ENCODE measurements around the gene TRAK1. TPM values are rescaled to one million over a fixed set of nuclear protein-coding genes. Genes with fewer than 3 reads are reported as not detected.

The TRAK1 gene
- total RNA-seq, 1 donor from 2014 or later, result 41.7 TPM

DNA sequence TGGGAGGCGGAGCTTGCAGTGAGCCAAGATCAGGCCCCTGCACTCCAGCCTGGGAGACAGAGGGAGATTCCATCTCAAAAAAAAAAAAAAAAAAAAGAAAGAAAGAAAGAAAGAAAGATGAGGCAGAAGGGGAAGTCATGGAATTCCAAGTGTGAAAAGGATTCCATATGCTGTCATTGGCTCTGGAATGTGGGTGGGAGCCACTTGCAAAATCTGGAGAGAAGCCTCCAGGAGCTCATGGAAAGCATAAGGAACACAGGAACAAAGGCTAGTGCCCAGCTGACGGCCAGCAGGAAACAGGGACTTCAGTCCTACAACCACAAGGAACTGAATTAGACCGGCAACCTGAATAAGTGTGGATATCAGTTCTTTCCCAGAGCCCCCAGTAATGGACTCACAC lies 12.5 kb upstream of the TRAK1 start:
- Histone ChIP-seq H3K36me3 (ENCODE audit: control insufficient read depth, insufficient read depth, low read length) (no peaks in the 10 kb centered on the region), H3K4me3 (ENCODE audit: low read depth, low read length) (no peak overlapping the region), H3K27me3 (ENCODE audit: control insufficient read depth, insufficient read depth, low read length) (no peaks in the 10 kb centered on the region)
- no peak for DNase-seq (ENCODE audit: low read depth)
- TF ChIP-seq, protein P1, sequence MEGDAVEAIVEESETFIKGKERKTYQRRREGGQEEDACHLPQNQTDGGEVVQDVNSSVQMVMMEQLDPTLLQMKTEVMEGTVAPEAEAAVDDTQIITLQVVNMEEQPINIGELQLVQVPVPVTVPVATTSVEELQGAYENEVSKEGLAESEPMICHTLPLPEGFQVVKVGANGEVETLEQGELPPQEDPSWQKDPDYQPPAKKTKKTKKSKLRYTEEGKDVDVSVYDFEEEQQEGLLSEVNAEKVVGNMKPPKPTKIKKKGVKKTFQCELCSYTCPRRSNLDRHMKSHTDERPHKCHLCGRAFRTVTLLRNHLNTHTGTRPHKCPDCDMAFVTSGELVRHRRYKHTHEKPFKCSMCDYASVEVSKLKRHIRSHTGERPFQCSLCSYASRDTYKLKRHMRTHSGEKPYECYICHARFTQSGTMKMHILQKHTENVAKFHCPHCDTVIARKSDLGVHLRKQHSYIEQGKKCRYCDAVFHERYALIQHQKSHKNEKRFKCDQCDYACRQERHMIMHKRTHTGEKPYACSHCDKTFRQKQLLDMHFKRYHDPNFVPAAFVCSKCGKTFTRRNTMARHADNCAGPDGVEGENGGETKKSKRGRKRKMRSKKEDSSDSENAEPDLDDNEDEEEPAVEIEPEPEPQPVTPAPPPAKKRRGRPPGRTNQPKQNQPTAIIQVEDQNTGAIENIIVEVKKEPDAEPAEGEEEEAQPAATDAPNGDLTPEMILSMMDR (IDR thresholded peaks at IDR 0.05; ENCODE audit: insufficient read depth, low read length, poor library complexity, severe bottlenecking), result no peak

DNA sequence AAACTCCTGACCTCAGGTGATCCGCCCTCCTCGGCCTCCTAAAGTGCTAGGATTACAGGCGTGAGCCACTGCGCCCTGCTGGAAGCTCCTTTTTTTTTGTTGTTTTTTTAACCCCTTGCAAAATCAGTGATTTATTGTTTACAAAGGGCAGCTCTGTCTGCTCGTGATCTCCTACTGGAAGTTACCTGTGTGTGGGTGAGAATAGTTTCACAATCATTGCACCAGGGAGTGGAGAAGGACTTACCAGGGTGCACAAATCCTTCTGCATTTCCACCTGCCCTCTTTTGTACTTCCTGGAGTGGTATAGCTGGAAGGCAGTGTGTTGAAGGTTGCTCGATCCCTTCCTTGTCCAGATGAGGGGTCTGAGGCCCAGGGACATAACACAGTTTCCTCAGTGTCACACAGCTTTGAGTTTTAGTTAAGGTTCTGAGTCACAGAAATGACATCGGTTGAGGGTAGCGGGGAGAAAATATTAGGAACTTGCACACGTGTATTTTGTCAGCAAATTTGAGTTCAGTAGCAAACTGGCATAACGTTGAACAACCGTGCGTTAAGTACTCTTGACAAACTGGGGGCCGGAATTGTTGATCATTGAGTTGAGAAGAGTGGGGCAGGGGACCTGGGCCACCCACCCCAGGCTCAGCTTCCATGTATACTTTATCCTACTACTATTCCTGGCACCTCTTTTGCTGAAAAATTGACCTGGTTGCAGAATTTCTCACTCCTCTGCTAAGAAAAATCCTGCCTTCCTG lies 11.3 kb upstream of the TRAK1 start:
- Histone ChIP-seq H3K27me3 (ENCODE audit: control insufficient read depth, insufficient read depth, low read length) (no peaks in the 10 kb centered on the region), H3K36me3 (ENCODE audit: control insufficient read depth, insufficient read depth, low read length) (no peaks in the 10 kb centered on the region), H3K4me3 (ENCODE audit: low read depth, low read length) (no peak overlapping the region)
- no peak for DNase-seq (ENCODE audit: low read depth)
- TF ChIP-seq, protein P1 (IDR thresholded peaks at IDR 0.05; ENCODE audit: insufficient read depth, low read length, poor library complexity, severe bottlenecking), result no peak

DNA sequence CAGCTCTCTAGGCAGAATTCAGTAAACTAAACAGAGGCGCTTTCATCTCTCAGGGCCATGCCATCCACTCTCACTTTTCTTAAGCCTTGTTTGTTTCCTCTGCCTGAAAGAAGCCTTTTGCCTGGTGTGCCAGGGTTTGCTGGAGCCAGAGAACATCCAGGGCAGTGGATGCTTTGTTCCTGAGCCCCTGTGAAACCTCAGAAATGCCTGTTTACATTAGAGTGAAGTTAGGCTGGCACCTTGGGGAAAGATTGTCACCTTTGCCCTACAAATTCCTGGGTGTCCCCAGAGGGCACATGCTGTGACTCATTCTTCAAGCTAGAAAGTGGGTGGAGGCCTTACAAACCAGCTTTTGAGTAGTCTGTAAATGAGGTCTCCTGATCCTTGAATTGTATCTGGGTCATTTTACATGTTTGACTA lies 10.7 kb upstream of the TRAK1 start:
- TF ChIP-seq, protein P1 (IDR thresholded peaks at IDR 0.05; ENCODE audit: insufficient read depth, low read length, poor library complexity, severe bottlenecking), result no peak

DNA sequence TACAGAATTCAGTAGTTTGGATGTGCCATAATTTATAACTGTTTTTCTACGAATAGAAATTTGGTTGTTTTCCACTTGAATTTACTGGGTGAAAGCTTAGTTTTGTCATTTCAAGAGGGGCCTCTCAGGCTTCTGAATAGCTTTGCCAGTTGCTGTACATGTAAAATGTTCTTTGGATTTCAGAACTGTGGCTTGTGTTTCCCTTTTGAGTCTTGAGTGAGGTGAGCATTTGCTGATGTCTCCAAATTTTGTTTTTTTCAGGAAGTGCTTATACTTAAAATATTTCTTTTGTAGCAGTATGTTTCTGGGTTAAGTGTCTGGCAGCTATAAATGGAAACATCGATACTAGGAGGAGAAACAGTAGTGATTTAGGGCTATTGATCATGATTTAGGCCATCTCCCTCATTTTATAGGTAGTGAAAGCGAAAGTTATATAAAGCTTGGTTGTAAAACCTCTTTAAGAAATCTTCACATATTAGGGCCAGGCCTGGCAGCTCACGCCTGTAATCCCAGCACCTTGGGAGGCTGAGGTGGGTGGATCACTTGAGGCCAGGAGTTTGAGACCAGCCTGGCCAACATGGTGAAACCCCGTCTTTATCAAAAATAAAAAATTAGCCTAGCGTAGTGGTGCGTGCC lies 9.2 kb upstream of the TRAK1 start:
- no peak for DNase-seq (ENCODE audit: low read depth)
- Histone ChIP-seq H3K4me3 (ENCODE audit: low read depth, low read length) (no peak overlapping the region), H3K36me3 (ENCODE audit: control insufficient read depth, insufficient read depth, low read length) (no peaks in the 10 kb centered on the region), H3K27me3 (ENCODE audit: control insufficient read depth, insufficient read depth, low read length) (no peaks in the 10 kb centered on the region)
- TF ChIP-seq, protein P1 (IDR thresholded peaks at IDR 0.05; ENCODE audit: insufficient read depth, low read length, poor library complexity, severe bottlenecking), result no peak

More for the DNA sequence above, 10.7 kb upstream of the TRAK1 start:
- no peak overlapping the region for H3K4me3 ChIP-seq (ENCODE audit: low read depth, low read length)
- no peak for DNase-seq (ENCODE audit: low read depth)
- H3K36me3 ChIP-seq (ENCODE audit: control insufficient read depth, insufficient read depth, low read length), result no peaks in the 10 kb centered on the region
- H3K27me3 ChIP-seq (ENCODE audit: control insufficient read depth, insufficient read depth, low read length), result no peaks in the 10 kb centered on the region

DNA sequence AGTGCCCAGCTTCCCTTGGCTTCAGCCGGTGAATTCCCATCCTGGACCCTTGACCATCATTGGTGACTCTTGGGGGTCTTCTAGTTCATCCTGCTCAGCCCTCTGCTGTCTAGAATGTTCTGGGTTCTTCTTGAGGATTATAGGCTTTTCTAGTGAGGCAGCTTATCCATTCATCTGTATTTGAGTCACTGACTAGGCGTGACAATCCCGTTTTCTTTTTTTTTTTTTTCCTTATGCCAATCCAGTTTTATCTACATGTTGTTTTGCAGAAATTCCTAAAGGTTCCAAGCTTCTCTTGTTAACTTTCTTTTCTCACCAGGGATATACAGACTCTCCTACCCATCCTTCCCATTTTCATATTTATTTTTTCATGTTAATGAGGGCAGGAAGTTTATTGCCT lies 6.6 kb upstream of the TRAK1 start:
- Histone ChIP-seq H3K36me3 (ENCODE audit: control insufficient read depth, insufficient read depth, low read length) (no peaks in the 10 kb centered on the region), H3K27me3 (ENCODE audit: control insufficient read depth, insufficient read depth, low read length) (no peaks in the 10 kb centered on the region), H3K4me3 (ENCODE audit: low read depth, low read length) (no peak overlapping the region)
- TF ChIP-seq, protein P1 (IDR thresholded peaks at IDR 0.05; ENCODE audit: insufficient read depth, low read length, poor library complexity, severe bottlenecking), result no peak
- no peak for DNase-seq (ENCODE audit: low read depth)
